Measurements from ENCODE around the gene ZDHHC3.

- no peak for TF ChIP-seq TCF7 (CRISPR knock-in tag; IDR thresholded peaks at IDR 0.05; ENCODE audit: low read depth)
- no peak for TF ChIP-seq SP1 (CRISPR knock-in tag; conservative IDR thresholded peaks at IDR 0.05)
- TF ChIP-seq ZBTB43 (CRISPR knock-in tag; IDR thresholded peaks at IDR 0.05), result no peak
- no peak for TF ChIP-seq CTCF (IDR thresholded peaks at IDR 0.05)
- no peak for TF ChIP-seq USF1 (CRISPR knock-in tag; IDR thresholded peaks at IDR 0.05)
- TF ChIP-seq SMAD4 (CRISPR knock-in tag; IDR thresholded peaks at IDR 0.05), result no peak
- no peak for TF ChIP-seq MAX (CRISPR knock-in tag; IDR thresholded peaks at IDR 0.05)
- no peak for TF ChIP-seq NFYB (CRISPR knock-in tag; conservative IDR thresholded peaks at IDR 0.05; ENCODE audit: low read depth)
- TF ChIP-seq KAT7 (CRISPR knock-in tag; IDR thresholded peaks at IDR 0.05; ENCODE audit: borderline replicate concordance), result no peak
- no peak for TF ChIP-seq TEAD4 (CRISPR knock-in tag; IDR thresholded peaks at IDR 0.05)
- TF ChIP-seq CBFB (CRISPR knock-in tag; IDR thresholded peaks at IDR 0.05; ENCODE audit: low read depth), result no peak
- TF ChIP-seq ATF3 (CRISPR knock-in tag; conservative IDR thresholded peaks at IDR 0.05), result no peak
- no peak for TF ChIP-seq CREB1 (CRISPR knock-in tag; IDR thresholded peaks at IDR 0.05)
Observed at GRCh38 chr3:44961888-44962287, 14.1 kb downstream of the ZDHHC3 start.
